ENCODE measurements around the gene HPS1.

The HPS1 gene

GRCh38 chr10:98463976-98464754 is 17.4 kb upstream of the HPS1 start:
- no peak for DNase-seq

GRCh38 chr10:98463016-98463415 is 16.3 kb upstream of the HPS1 start:
- DNase-seq, result no peak

- no peak for DNase-seq
Measured at GRCh38 chr10:98461500-98461842, 14.7 kb upstream of the HPS1 start.

GRCh38 chr10:98460837-98461499 is 14.2 kb upstream of the HPS1 start:
- peak; percentile 5 to 40 for DNase-seq

GRCh38 chr10:98458809-98459784 is 12.4 kb upstream of the HPS1 start:
- DNase-seq, result no peak

GRCh38 chr10:98457721-98458120 is 11.0 kb upstream of the HPS1 start:
- DNase-seq, result no peak

- DNase-seq, result no peak
Measured at GRCh38 chr10:98456686-98457482, 10.1 kb upstream of the HPS1 start.

- peak in 1 of 2 experiments; percentile 18 for DNase-seq
Measured at GRCh38 chr10:98456043-98456570, 9.4 kb upstream of the HPS1 start.

GRCh38 chr10:98453729-98454128 is 7.0 kb upstream of the HPS1 start:
- DNase-seq, result no peak

GRCh38 chr10:98450618-98451017 is 3.9 kb upstream of the HPS1 start:
- DNase-seq, result no peak

GRCh38 chr10:98449287-98449686 is 2.6 kb upstream of the HPS1 start:
- no peak for DNase-seq

- DNase-seq, result peak; percentile 25 to 30
Measured at GRCh38 chr10:98446151-98446660, 529 bp downstream of the HPS1 start.

GRCh38 chr10:98445200-98445812 is 1.4 kb downstream of the HPS1 start:
- no peak for DNase-seq

GRCh38 chr10:98444314-98445006 is 2.3 kb downstream of the HPS1 start:
- DNase-seq, result no peak

- no peak for DNase-seq
Measured at GRCh38 chr10:98438715-98439114, 8.0 kb downstream of the HPS1 start.

- no peak for DNase-seq
Measured at GRCh38 chr10:98436704-98437103, 10.0 kb downstream of the HPS1 start.

GRCh38 chr10:98435178-98435577 is 11.6 kb downstream of the HPS1 start:
- DNase-seq, result no peak

GRCh38 chr10:98433881-98434732 is 12.6 kb downstream of the HPS1 start:
- no peak for DNase-seq

GRCh38 chr10:98433371-98433770 is 13.4 kb downstream of the HPS1 start:
- no peak for DNase-seq

GRCh38 chr10:98432330-98432729 is 14.4 kb downstream of the HPS1 start:
- no peak for DNase-seq
